HG03520 (cell line): ENCODE data around the gene AMPD2.

Source experiments
- ATAC-seq: cut with Tn5 transposase; IDR thresholded peaks from one replicate; pipeline ENCODE4 v1.9.1; 2021; ENCODE audit warnings: mild to moderate bottlenecking, moderate library complexity; ENCODE audit not compliant: unreplicated experiment

Gene AMPD2

GRCh38 chr1:109630081-109630897 lies 10.7 kb downstream of the AMPD2 start:
- ATAC-seq, result no peak

- ATAC-seq, result no peak
Measured at GRCh38 chr1:109630898-109631512, 11.4 kb downstream of the AMPD2 start.

- no peak for ATAC-seq
Measured at GRCh38 chr1:109631513-109632505, 12.2 kb downstream of the AMPD2 start.

GRCh38 chr1:109632671-109633346 lies 13.2 kb downstream of the AMPD2 start:
- ATAC-seq, result no peak

- no peak for ATAC-seq
Measured at GRCh38 chr1:109634292-109634691, 14.7 kb downstream of the AMPD2 start.

- no peak for ATAC-seq
Measured at GRCh38 chr1:109634771-109635750, 15.4 kb downstream of the AMPD2 start.

GRCh38 chr1:109635862-109636200 lies 16.2 kb downstream of the AMPD2 start:
- ATAC-seq, result no peak

- no peak for ATAC-seq
Measured at GRCh38 chr1:109636201-109636952, 16.7 kb downstream of the AMPD2 start.

GRCh38 chr1:109637446-109637845 lies 17.8 kb downstream of the AMPD2 start:
- ATAC-seq, result no peak

GRCh38 chr1:109639063-109639840 lies 19.6 kb downstream of the AMPD2 start:
- no peak for ATAC-seq

- ATAC-seq, result no peak
Measured at GRCh38 chr1:109639841-109640184, 20.2 kb downstream of the AMPD2 start.

GRCh38 chr1:109640285-109640865 lies 20.7 kb downstream of the AMPD2 start:
- ATAC-seq, result no peak

- ATAC-seq, result no peak
Measured at GRCh38 chr1:109641078-109641740, 21.6 kb downstream of the AMPD2 start.

GRCh38 chr1:109641861-109642260 lies 22.2 kb downstream of the AMPD2 start:
- ATAC-seq, result no peak

- ATAC-seq, result no peak
Measured at GRCh38 chr1:109642626-109643025, 23.0 kb downstream of the AMPD2 start.

- peak; percentile 79 for ATAC-seq
Measured at GRCh38 chr1:109643385-109644230, 24.0 kb downstream of the AMPD2 start.
